Parathyroid adenoma (tissue), 2 donors: Measurements from ENCODE around the gene NCEH1.

Source experiments
- H2AFZ ChIP-seq: fragments of 300-600 bp; sonication (generic); one replicate; pipeline ENCODE4 v1.7.0; 2017; ENCODE audit warnings: antibody characterized with exemption, mild to moderate bottlenecking
- H3K27ac ChIP-seq: fragments of 300-600 bp; sonication (generic); one replicate; pipeline ENCODE4 v1.7.0; 2017
- H3K27me3 ChIP-seq: fragments of 300-600 bp; sonication (generic); one replicate; pipeline ENCODE4 v1.7.0; 2017; ENCODE audit warnings: low read length; ENCODE audit not compliant: control insufficient read depth, insufficient read depth
- H3K36me3 ChIP-seq: fragments of 300-600 bp; sonication (generic); one replicate; pipeline ENCODE4 v1.7.0; 2017; ENCODE audit warnings: low read length; ENCODE audit not compliant: control insufficient read depth, insufficient read depth
- H3K4me1 ChIP-seq: fragments of 300-600 bp; sonication (generic); one replicate; pipeline ENCODE4 v1.7.0; 2017; ENCODE audit warnings: control low read depth
- H3K4me2 ChIP-seq: fragments of 300-600 bp; sonication (generic); one replicate; pipeline ENCODE4 v1.7.0; 2017; ENCODE audit warnings: low read length
- H3K4me3 ChIP-seq: fragments of 300-600 bp; sonication (generic); one replicate; pipeline ENCODE4 v1.7.0; 2017; ENCODE audit warnings: low read depth, low read length
- H3K79me2 ChIP-seq: fragments of 300-600 bp; sonication (generic); one replicate; pipeline ENCODE4 v1.7.0; 2017; ENCODE audit warnings: control low read depth
- H3K9ac ChIP-seq: fragments of 300-600 bp; sonication (generic); one replicate; pipeline ENCODE4 v1.7.0; 2017; ENCODE audit warnings: mild to moderate bottlenecking
- H3K9me3 ChIP-seq: fragments of 300-600 bp; sonication (generic); one replicate; pipeline ENCODE4 v1.7.0; 2017; ENCODE audit warnings: low read length; ENCODE audit not compliant: control insufficient read depth
- TF ChIP-seq, protein P1 (sequence below): fragments of 300-600 bp; sonication (generic); IDR thresholded peaks from one replicate; pipeline ENCODE4 v1.7.0; 2017; ENCODE audit warnings: antibody characterized with exemption, mild to moderate bottlenecking
- donor health status: primary hyperparathyroidism.

The NCEH1 gene

DNA sequence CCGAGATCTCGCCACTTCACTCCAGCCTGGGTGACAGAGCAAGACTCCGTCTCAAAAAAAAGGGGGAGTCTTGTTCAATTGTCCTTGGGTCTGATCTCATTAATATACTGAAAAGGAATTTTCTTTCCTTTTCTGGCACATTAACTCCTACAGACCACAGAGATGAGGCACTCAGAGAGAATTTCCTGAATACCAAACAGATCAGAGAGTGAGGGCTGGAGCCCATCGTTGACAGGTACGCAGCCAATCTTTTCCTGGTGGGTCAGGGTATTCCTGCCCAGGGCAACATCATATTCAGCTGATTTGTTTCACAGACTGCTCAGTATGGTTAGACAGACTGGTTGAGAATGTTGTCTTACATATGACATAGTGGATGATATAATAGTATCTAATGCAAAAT lies 104.8 kb downstream of the NCEH1 start:
- TF ChIP-seq, protein P1, sequence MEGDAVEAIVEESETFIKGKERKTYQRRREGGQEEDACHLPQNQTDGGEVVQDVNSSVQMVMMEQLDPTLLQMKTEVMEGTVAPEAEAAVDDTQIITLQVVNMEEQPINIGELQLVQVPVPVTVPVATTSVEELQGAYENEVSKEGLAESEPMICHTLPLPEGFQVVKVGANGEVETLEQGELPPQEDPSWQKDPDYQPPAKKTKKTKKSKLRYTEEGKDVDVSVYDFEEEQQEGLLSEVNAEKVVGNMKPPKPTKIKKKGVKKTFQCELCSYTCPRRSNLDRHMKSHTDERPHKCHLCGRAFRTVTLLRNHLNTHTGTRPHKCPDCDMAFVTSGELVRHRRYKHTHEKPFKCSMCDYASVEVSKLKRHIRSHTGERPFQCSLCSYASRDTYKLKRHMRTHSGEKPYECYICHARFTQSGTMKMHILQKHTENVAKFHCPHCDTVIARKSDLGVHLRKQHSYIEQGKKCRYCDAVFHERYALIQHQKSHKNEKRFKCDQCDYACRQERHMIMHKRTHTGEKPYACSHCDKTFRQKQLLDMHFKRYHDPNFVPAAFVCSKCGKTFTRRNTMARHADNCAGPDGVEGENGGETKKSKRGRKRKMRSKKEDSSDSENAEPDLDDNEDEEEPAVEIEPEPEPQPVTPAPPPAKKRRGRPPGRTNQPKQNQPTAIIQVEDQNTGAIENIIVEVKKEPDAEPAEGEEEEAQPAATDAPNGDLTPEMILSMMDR, result no peak
- no peaks in the 10 kb centered on the region for H3K36me3 ChIP-seq
- H3K27me3 ChIP-seq, result no peaks in the 10 kb centered on the region
- no peak overlapping the region for H3K4me2 ChIP-seq
- no peak overlapping the region for H3K27ac ChIP-seq
- no peak overlapping the region for H3K9ac ChIP-seq
- no peaks in the 10 kb centered on the region for H3K79me2 ChIP-seq
- no peak overlapping the region for H2AFZ ChIP-seq
- H3K4me1 ChIP-seq, result no peaks in the 10 kb centered on the region
- no peaks in the 10 kb centered on the region for H3K9me3 ChIP-seq
- H3K4me3 ChIP-seq, result no peak overlapping the region

DNA sequence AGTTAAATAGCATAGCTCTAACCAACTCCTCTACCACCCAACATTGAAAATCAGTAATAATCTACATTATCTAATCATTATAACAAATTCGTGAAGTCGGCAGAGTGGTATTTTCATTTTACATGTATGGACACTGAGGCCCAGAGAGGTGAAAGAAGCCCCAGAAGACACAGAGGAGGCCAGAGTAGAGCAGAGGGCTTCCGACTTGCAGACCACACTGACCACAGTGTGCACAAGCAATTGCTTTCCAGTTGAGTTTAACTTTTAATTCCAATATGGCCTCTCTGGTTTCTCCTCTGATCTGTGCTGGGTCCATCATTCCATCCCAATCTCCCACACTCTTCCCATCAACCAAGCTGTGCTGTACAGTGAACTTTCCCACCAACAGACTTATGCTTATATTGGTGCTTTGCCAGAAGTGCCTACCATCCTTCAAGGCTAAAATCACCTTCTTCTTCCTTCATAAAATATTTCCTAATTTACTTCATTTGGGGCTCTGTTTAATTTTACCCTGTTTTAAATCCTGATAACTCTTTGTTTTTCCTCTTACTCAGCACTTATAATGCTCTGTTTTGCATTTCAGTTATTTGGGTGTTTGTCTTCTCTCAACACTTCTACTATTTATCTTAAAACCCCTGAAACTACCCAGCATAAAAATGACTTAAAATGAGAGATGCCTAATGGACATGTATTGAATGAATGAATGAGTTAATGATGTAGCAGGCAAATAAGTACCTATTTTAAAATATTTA lies 105.8 kb downstream of the NCEH1 start:
- Histone ChIP-seq H3K27me3 (no peaks in the 10 kb centered on the region), H3K36me3 (no peaks in the 10 kb centered on the region), H3K4me2 (no peak overlapping the region), H3K4me3 (no peak overlapping the region), H3K27ac (no peak overlapping the region), H3K9me3 (no peaks in the 10 kb centered on the region), H3K4me1 (no peaks in the 10 kb centered on the region), H3K79me2 (no peaks in the 10 kb centered on the region), H3K9ac (no peak overlapping the region), H2AFZ (no peak overlapping the region)
- TF ChIP-seq, protein P1, result no peak

DNA sequence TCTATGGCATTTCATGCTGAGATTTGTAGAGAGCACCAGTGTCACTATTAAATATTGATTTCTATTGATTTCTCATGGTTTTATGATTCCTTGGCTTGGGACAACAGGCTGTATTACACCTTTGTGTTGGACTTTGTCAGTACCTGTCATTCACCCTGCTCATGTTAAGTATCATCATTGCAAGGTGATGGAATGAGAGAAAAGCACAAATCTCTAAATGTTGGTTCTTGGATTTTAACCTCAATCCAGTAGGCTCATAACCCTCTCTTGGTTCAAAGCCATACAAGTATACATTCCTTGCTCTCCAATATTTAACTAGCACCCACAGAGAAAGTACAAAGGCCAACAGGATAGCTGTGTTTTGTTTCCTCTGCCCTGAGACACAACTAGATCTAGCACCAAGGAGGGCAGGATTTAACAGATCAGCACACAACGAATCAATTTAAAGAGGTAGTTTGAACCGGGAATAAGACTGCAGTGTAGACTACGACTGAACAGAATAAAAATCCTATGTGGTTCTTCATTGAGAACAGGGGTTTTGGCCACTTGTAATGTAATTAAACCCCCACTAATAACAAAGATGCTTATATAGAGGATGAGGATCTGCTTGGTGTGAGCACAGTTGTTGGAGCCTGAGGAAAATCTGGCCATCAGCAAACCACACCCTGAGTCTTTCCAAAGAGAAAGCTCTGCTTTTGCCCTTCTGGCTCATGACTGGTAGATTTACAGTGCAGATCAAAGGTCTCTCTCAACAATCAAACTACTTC lies 109.6 kb downstream of the NCEH1 start:
- TF ChIP-seq, protein P1, result no peak
- H3K27ac ChIP-seq, result no peak overlapping the region
- H3K27me3 ChIP-seq, result no peaks in the 10 kb centered on the region
- no peak overlapping the region for H3K4me2 ChIP-seq
- H3K36me3 ChIP-seq, result no peaks in the 10 kb centered on the region
- H3K4me3 ChIP-seq, result no peak overlapping the region
- H3K79me2 ChIP-seq, result no peaks in the 10 kb centered on the region
- H3K9ac ChIP-seq, result no peak overlapping the region
- no peaks in the 10 kb centered on the region for H3K4me1 ChIP-seq
- no peak overlapping the region for H2AFZ ChIP-seq
- no peaks in the 10 kb centered on the region for H3K9me3 ChIP-seq

DNA sequence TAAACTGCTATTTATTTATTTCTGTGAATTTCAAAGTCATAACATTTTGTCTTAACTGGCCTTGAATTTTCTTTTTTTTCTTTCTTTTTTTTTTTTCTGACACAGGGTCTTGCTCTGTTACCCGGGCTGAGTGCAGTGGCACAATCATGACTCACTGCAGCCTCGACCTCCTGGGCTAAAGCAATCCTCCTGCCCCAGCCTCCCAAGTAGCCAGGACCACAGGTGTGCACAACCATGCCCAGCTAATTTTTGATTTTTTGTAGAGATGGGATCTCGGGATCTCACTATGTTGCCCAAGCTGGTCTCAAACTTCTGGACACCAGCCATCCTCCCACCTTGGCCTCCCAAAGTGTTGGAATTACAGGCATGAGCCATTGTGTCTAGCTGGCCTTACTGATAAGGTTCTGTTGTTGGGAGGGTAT lies 110.2 kb downstream of the NCEH1 start:
- Histone ChIP-seq H3K4me1 (peaks cover 3% of the 10 kb centered on the region), H3K9me3 (no peaks in the 10 kb centered on the region), H3K9ac (no peak overlapping the region), H3K36me3 (no peaks in the 10 kb centered on the region), H3K27me3 (no peaks in the 10 kb centered on the region), H2AFZ (no peak overlapping the region), H3K27ac (no peak overlapping the region), H3K4me3 (no peak overlapping the region), H3K79me2 (no peaks in the 10 kb centered on the region), H3K4me2 (no peak overlapping the region)
- TF ChIP-seq, protein P1, result no peak
